Thymus (tissue), 11 donors: ENCODE results near the gene PDK2. TPM values are rescaled to one million over a fixed set of nuclear protein-coding genes. Genes with fewer than 3 reads are reported as not detected.
"Not testable (repeated sequence)": the region's sequence is repeated elsewhere in the genome, so short reads cannot be mapped to it uniquely, and the experiment has no call there.

Source experiments
- DNase-seq, 9 donors: peaks; one replicate each; pipeline ENCODE4 v3.0.0-alpha.2; 2013; ENCODE audit warnings: low spot score in 9 of 9, low read depth in 6 of 9, missing footprints in 1 of 9
- H3K27ac ChIP-seq, 2 donors: one replicate each; pipeline ENCODE4 v1.5.1; 2013; ENCODE audit warnings: control low read depth in 1 of 2, low read depth in 1 of 2, low read length in 1 of 2, mild to moderate bottlenecking in 1 of 2, moderate library complexity in 1 of 2
- H3K27me3 ChIP-seq, 2 donors: one replicate each; pipeline ENCODE4 v1.5.1; 2013; ENCODE audit warnings: low read length in 1 of 2; ENCODE audit not compliant: control insufficient read depth in 2 of 2, insufficient read depth in 1 of 2
- H3K36me3 ChIP-seq, 2 donors: one replicate each; pipeline ENCODE4 v1.5.1; 2013; ENCODE audit warnings: low read length in 1 of 2, mild to moderate bottlenecking in 1 of 2, moderate library complexity in 1 of 2; ENCODE audit not compliant: control insufficient read depth in 2 of 2, insufficient read depth in 2 of 2
- H3K4me1 ChIP-seq, 2 donors: one replicate each; pipeline ENCODE4 v1.5.1; 2013; ENCODE audit warnings: low read length in 2 of 2; ENCODE audit not compliant: control insufficient read depth in 2 of 2, insufficient read depth in 2 of 2
- H3K4me3 ChIP-seq, 2 donors: one replicate each; pipeline ENCODE4 v1.5.1; 2013; ENCODE audit warnings: low read length in 2 of 2, control low read depth in 1 of 2, mild to moderate bottlenecking in 1 of 2
- H3K9me3 ChIP-seq, 2 donors: one replicate each; pipeline ENCODE4 v1.5.1; 2013; ENCODE audit warnings: low read length in 1 of 2, mild to moderate bottlenecking in 1 of 2; ENCODE audit not compliant: control insufficient read depth in 2 of 2, insufficient read depth in 1 of 2
- WGBS: extraction: QIAGEN DNeasy Blood & Tissue Kit; methylation state at CpG from one replicate; pipeline ENCODE4 v1.1.7; 2013; 5-methylcytosine and 5-hydroxymethylcytosine counted together
- polyA plus RNA-seq: library from polyadenylated mRNA; stranded (reverse); fragments of 200-250 nt; gene quantifications from one replicate; pipeline ENCODE4 v1.2.3, GENCODE V29; 2013
- total RNA-seq: library from RNA; stranded (reverse); fragments of 120-200 nt; gene quantifications from one replicate; pipeline ENCODE4 v1.2.4, GENCODE V29; 2013
- donor health status: healthy.

PDK2 gene
- total and polyA plus RNA-seq, 2 donors: 10.7 to 14.5 TPM

- peak in 4 of 9 donors; percentile 10 to 66 (median 28) for DNase-seq
- peaks cover 7 to 21% of the 10 kb centered on the region in 2 donors for H3K4me1 ChIP-seq
- under 1% methylated on average over 64 of the region's 64 CpGs for WGBS
- peaks cover 10 to 70% of the 10 kb centered on the region in 2 donors for H3K27me3 ChIP-seq
- peak overlapping the region in 1 of 2 donors; percentile 64 for H3K27ac ChIP-seq
- no peaks in the 10 kb centered on the region for H3K36me3 ChIP-seq
- peak overlapping the region; percentile 36 to 60 for H3K4me3 ChIP-seq
- no peaks in the 10 kb centered on the region for H3K9me3 ChIP-seq
Measured at GRCh38 chr17:50056217-50056960, 38.8 kb upstream of the PDK2 start.

DNA sequence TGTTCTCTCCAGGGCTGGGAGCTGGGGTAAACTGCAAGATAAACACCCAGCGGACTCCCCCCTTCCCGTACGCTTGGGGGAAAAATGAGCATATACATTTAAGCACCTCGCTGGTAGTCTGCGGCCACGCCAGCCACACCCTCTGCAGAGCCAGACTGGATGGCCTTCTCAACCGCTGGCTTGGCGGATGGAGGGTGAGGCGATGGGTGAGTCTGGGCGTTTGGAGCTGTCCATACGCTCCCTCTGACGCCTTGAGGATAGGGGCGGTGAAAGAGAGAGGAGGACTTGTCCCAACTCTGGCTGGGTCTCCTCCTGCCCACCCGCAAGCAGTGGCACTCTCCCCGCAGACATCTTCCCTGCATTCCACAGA lies 38.2 kb upstream of the PDK2 start:
- H3K27me3 ChIP-seq: peaks cover 10 to 70% of the 10 kb centered on the region in 2 donors
- peak overlapping the region; percentile 36 to 60 for H3K4me3 ChIP-seq
- 38% methylated on average over 15 of the region's 15 CpGs for WGBS
- H3K36me3 ChIP-seq: no peaks in the 10 kb centered on the region
- H3K27ac ChIP-seq: no peak overlapping the region
- DNase-seq: peak in 1 of 9 donors; percentile 2
- no peaks in the 10 kb centered on the region for H3K9me3 ChIP-seq
- H3K4me1 ChIP-seq: peaks cover 7 to 21% of the 10 kb centered on the region in 2 donors

DNA sequence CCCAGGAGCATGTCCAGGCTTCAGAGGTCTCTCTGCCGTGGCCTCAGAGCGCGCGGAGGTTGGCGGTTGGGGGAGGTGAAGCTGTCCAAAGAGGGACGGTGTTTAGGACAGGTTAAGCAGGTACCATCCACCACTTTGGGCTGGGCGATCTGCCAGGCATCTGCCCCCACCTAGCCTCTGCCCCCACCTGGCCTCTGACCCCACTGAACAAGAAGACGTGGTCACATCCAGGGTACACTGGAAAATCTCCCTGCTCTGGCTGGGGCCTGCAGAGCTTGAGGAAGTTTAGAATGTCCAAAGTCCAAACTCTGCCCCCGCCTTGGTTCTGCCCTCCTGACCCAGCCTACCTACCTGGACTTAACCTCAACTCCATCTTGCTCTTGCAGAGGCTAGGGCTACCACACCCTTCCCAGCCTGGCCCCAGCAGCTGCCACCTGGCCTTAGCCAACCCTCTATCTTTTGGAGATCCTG lies 37.6 kb upstream of the PDK2 start:
- Histone ChIP-seq H3K9me3 (no peaks in the 10 kb centered on the region), H3K4me1 (peaks cover 7 to 24% of the 10 kb centered on the region in 2 donors), H3K4me3 (no peak overlapping the region), H3K27me3 (peaks cover 10 to 74% of the 10 kb centered on the region in 2 donors), H3K27ac (no peak overlapping the region), H3K36me3 (no peaks in the 10 kb centered on the region)
- DNase-seq: no peak
- WGBS: 89% methylated on average over 9 of the region's 9 CpGs

GRCh38 chr17:50058296-50058953 lies 36.7 kb upstream of the PDK2 start:
- Histone ChIP-seq H3K4me3 (no peak overlapping the region), H3K27me3 (peaks cover 10 to 72% of the 10 kb centered on the region in 2 donors), H3K9me3 (no peaks in the 10 kb centered on the region), H3K36me3 (no peaks in the 10 kb centered on the region), H3K4me1 (peaks cover 7 to 24% of the 10 kb centered on the region in 2 donors), H3K27ac (no peak overlapping the region)
- DNase-seq: no peak
- WGBS: 95% methylated on average over 10 of the region's 10 CpGs

GRCh38 chr17:50059256-50059655 lies 35.9 kb upstream of the PDK2 start:
- H3K27me3 ChIP-seq: peaks cover 10 to 67% of the 10 kb centered on the region in 2 donors
- DNase-seq: no peak
- H3K36me3 ChIP-seq: no peaks in the 10 kb centered on the region
- H3K4me3 ChIP-seq: no peak overlapping the region
- no peak overlapping the region for H3K27ac ChIP-seq
- peaks cover 7 to 24% of the 10 kb centered on the region in 2 donors for H3K4me1 ChIP-seq
- no peaks in the 10 kb centered on the region for H3K9me3 ChIP-seq
- WGBS: 82% methylated on average over 4 of the region's 4 CpGs

DNA sequence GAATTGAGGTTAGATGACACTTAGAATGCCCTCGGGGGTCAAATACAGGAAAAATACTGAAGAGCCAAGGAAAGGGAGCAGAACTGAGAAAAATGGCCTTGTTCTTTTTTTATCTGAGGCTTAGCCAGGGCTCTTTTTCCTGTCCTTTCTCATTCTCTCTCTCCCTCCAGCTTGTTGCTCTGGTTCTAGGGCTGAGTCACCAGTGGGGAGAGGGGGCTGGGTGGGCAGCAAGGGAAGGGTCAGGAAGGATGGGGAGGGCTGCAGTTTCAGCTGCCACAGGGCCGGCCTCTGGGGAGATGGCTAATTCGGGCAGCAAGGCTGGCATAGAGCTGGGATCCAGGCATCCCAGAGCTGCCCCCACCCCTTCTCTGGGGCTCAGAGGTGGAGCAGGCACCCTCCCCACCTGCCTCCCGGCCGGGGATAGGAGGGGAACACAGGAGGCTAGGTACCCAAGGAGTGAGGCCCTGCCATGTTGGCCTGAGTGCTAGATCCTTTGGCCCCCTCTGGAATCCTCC lies 35.3 kb upstream of the PDK2 start:
- Histone ChIP-seq H3K27ac (no peak overlapping the region), H3K9me3 (no peaks in the 10 kb centered on the region), H3K4me3 (no peak overlapping the region), H3K27me3 (peaks cover 10 to 67% of the 10 kb centered on the region in 2 donors), H3K4me1 (peaks cover 7 to 23% of the 10 kb centered on the region in 2 donors), H3K36me3 (no peaks in the 10 kb centered on the region)
- no peak for DNase-seq
- WGBS: 81% methylated on average over 5 of the region's 5 CpGs

DNA sequence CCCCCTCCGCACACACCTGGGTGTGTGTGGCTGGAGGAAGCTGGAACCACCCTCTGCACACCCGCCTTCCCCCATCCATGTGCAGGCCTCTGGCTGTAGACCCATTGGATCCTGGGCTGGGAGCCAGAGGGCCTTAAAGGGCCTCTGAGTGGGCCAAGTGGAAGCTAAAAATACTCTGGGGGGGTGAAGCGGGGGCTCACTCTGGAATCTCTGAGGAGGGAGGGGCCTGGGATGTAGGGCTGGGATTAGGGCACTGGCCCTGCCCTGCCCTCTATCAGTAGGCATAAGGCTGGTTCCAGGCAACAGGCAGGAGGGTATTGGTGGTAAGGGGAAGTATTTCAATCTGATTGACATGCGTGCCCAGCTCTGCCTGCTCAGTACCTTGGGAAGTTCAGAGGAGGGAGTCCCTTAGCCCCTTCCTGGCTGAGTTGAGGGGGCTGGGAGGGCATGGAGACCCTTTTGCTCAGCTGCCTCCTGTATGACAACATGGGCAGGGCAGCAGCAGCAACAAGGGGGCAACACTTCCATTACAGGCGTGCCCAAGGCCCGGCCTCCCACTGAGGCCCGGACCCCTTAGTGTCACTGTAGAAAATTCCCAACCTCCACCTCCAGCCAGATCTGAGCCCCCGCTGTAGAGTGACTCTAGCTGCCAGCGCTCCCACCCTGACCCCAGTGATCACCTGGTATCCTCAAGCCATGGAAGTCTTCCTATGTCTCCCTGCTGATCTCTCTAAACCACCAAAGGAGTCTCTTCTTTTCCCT lies 34.0 kb upstream of the PDK2 start:
- Histone ChIP-seq H3K9me3 (no peaks in the 10 kb centered on the region), H3K4me1 (peaks cover 7 to 14% of the 10 kb centered on the region in 2 donors), H3K4me3 (no peak overlapping the region), H3K27ac (no peak overlapping the region), H3K36me3 (no peaks in the 10 kb centered on the region), H3K27me3 (peaks cover 6 to 56% of the 10 kb centered on the region in 2 donors)
- no peak for DNase-seq
- WGBS: 96% methylated on average over 9 of the region's 9 CpGs

GRCh38 chr17:50061713-50062045 lies 33.5 kb upstream of the PDK2 start:
- not testable (repeated sequence) for H3K36me3 ChIP-seq, H3K4me3 ChIP-seq, H3K9me3 ChIP-seq, H3K27ac ChIP-seq, DNase-seq
- Histone ChIP-seq H3K4me1 (peaks cover 5 to 12% of the 10 kb centered on the region in 2 donors), H3K27me3 (peaks cover 6 to 50% of the 10 kb centered on the region in 2 donors)
- WGBS: 95% methylated on average over 10 of the region's 10 CpGs
